B cell (primary cell): Measurements from ENCODE around the gene SEL1L. TPM values are rescaled to one million over a fixed set of nuclear protein-coding genes. Genes with fewer than 3 reads are reported as not detected.

Experiments used
- ATAC-seq: fragments of 200-7000 bp; cut with Tn5 transposase; one replicate; pipeline ENCODE4 v1.10.0; 2021; ENCODE audit warnings: low read depth, mild to moderate bottlenecking, moderate number of reproducible peaks, moderate library complexity
- CTCF ChIA-PET: fragments of 350-600 bp; sonication (Branson Sonifier 250); formaldehyde crosslinking; loops from one replicate; lab custom pipeline; 2021; ENCODE audit warnings: antibody characterized with exemption, inconsistent platforms; lab: Charles Lee
- POLR2A ChIA-PET: fragments of 350-600 bp; sonication (Branson Sonifier 250); formaldehyde crosslinking; loops from one replicate; lab custom pipeline; 2021; ENCODE audit warnings: antibody characterized with exemption; lab: Charles Lee
- DNase-seq: peaks from one replicate; pipeline ENCODE4 v3.0.0; 2013
- H2AFZ ChIP-seq: 2 replicates; pipeline ENCODE4 v1.6.1; 2012; ENCODE audit warnings: mild to moderate bottlenecking, low read depth, low read length; ENCODE audit not compliant: insufficient read depth, poor library complexity, severe bottlenecking
- H3K27ac ChIP-seq, 2 donors: 1 replicate in 1 of 2; 2 replicates in 1 of 2; pipeline ENCODE4 v1.5.1; 2012 to 2013; ENCODE audit warnings: low read length in 2 of 2, mild to moderate bottlenecking in 2 of 2, moderate library complexity in 1 of 2
- H3K27me3 ChIP-seq, 4 experiments: fragments of 200-600 bp in 1 of 4; sonication (generic) in 1 of 4; replicated peaks in 1 of 4; 1 replicate in 2 of 4; 2 replicates in 2 of 4; pipeline versions ENCODE4 v1.6.1 to v1.7.0; 2013 to 2016; ENCODE audit warnings: low read length in 3 of 4, mild to moderate bottlenecking in 2 of 4, mixed read lengths in 1 of 4, moderate library complexity in 1 of 4; ENCODE audit not compliant: insufficient read depth in 4 of 4, control insufficient read depth in 3 of 4; ENCODE audit errors: control extremely low read depth in 1 of 4
- H3K36me3 ChIP-seq, 2 experiments: replicated peaks in 1 of 2; 1 replicate in 1 of 2; 2 replicates in 1 of 2; pipeline versions ENCODE4 v1.6.1 to v1.7.1; 2013; ENCODE audit warnings: low read length in 1 of 2; ENCODE audit not compliant: insufficient read depth in 2 of 2, control insufficient read depth in 1 of 2; ENCODE audit errors: control extremely low read depth in 1 of 2, extremely low read depth in 1 of 2
- H3K4me1 ChIP-seq, 2 donors: fragments of 200-600 bp in 1 of 2; sonication (generic) in 1 of 2; 1 replicate in 1 of 2; 2 replicates in 1 of 2; pipeline versions ENCODE4 v1.5.1 to v1.6.1; 2013 to 2017; ENCODE audit warnings: low read length in 2 of 2; ENCODE audit not compliant: control insufficient read depth in 2 of 2, insufficient read depth in 2 of 2
- H3K4me2 ChIP-seq: replicated peaks from 2 replicates; pipeline ENCODE3; 2012; ENCODE audit warnings: mild to moderate bottlenecking, low read depth, low read length; ENCODE audit not compliant: poor library complexity, severe bottlenecking
- H3K4me3 ChIP-seq, 5 experiments: fragments of 200-600 bp in 1 of 5; sonication (generic) in 1 of 5; 1 replicate in 3 of 5; 2 replicates in 2 of 5; pipeline versions ENCODE4 v1.5.1 to v1.7.0; 2011 to 2016; ENCODE audit warnings: low read length in 4 of 5, mild to moderate bottlenecking in 4 of 5, low read depth in 2 of 5, control low read depth in 1 of 5, moderate library complexity in 1 of 5; ENCODE audit not compliant: insufficient read depth in 1 of 5; ENCODE audit errors: control extremely low read depth in 1 of 5, extremely low read depth in 1 of 5
- H3K79me2 ChIP-seq: fragments of 200-600 bp; sonication (generic); one replicate; pipeline ENCODE4 v1.6.0; 2016; ENCODE audit warnings: low read length; ENCODE audit not compliant: control insufficient read depth, insufficient read depth
- H3K9ac ChIP-seq: fragments of 200-600 bp; sonication (generic); 2 replicates; pipeline ENCODE4 v1.6.1; 2017; ENCODE audit warnings: mild to moderate bottlenecking, low read length, moderate library complexity
- H3K9me3 ChIP-seq, 3 donors: one replicate each; pipeline versions ENCODE4 v1.6.1 to v1.7.1; 2013; ENCODE audit warnings: low read length in 2 of 3; ENCODE audit not compliant: control insufficient read depth in 2 of 3, insufficient read depth in 1 of 3; ENCODE audit errors: control extremely low read depth in 1 of 3
- H4K20me1 ChIP-seq: 2 replicates; pipeline ENCODE4 v1.6.0; 2012; ENCODE audit warnings: mild to moderate bottlenecking, low read length; ENCODE audit not compliant: insufficient read depth, control insufficient read depth, poor library complexity, severe bottlenecking
- H3K27ac Mint-ChIP-seq: one replicate; pipeline ENCODE4 v1.8.0; 2021; ENCODE audit warnings: mixed read lengths
- H3K27me3 Mint-ChIP-seq: one replicate; pipeline ENCODE4 v1.8.0; 2021; ENCODE audit warnings: mixed read lengths
- H3K4me1 Mint-ChIP-seq: one replicate; pipeline ENCODE4 v1.8.0; 2021; ENCODE audit warnings: mixed read lengths
- H3K4me3 Mint-ChIP-seq: one replicate; pipeline ENCODE4 v1.8.0; 2021; ENCODE audit warnings: mixed read lengths
- H3K9me3 Mint-ChIP-seq: one replicate; pipeline ENCODE4 v1.8.0; 2022; ENCODE audit warnings: mixed read lengths; ENCODE audit not compliant: insufficient read depth
- CTCF ChIP-seq: fragments of 200-600 bp; IDR thresholded peaks from one replicate; pipeline ENCODE4 v1.8.0; 2022; ENCODE audit warnings: antibody characterized with exemption, mild to moderate bottlenecking
- EZH2 ChIP-seq: IDR thresholded peaks from 2 replicates; pipeline ENCODE4 v1.6.1; 2012; ENCODE audit warnings: borderline replicate concordance, low read depth, mild to moderate bottlenecking, moderate library complexity, low read length; ENCODE audit not compliant: insufficient read depth, poor library complexity, severe bottlenecking
- WGBS: methylation state at CpG from one replicate; pipeline ENCODE4 v1.1.5; 2013; ENCODE audit warnings: missing lambda C conversion rate; ENCODE audit not compliant: insufficient coverage; 5-methylcytosine and 5-hydroxymethylcytosine counted together
- intact Hi-C: fragments of 100-400 bp; cut with micrococcal nuclease; formaldehyde crosslinking; loops from one replicate; pipeline ENCODE4 v1.10.0; 2022
- polyA plus RNA-seq: library from polyadenylated mRNA; depleted of rRNA; stranded (reverse); fragments of >200 nt; gene quantifications from 2 replicates; pipeline ENCODE4 v1.2.3, GENCODE V29; 2012
- total RNA-seq, 2 donors: library from RNA; stranded (reverse); fragments of 120-200 nt in 1 of 2; gene quantifications; 1 replicate in 1 of 2; 2 replicates in 1 of 2; pipeline versions ENCODE4 v1.2.3 to v1.2.4, GENCODE V29; 2013 to 2022

SEL1L gene
- total and polyA plus RNA-seq, 2 donors (not counting 1 experiment from before 2014, with no cell fraction given): 7.3 to 50.0 TPM

GRCh38 chr14:81533212-81533535, 479 bp downstream of the SEL1L start:
- H3K36me3 ChIP-seq: no peaks in the 10 kb centered on the region
- H3K4me2 ChIP-seq: peak overlapping the region; percentile 90
- H3K27ac ChIP-seq: peak overlapping the region in 1 of 2 donors; percentile 77
- POLR2A ChIA-PET: interaction anchor here (1.2 to 1.3 kb wide), 2 partner anchors 312 to 363 kb away, joined by 7 to 10 read pairs; partner anchors contain the start of gene GTF2A1
- Mint-ChIP-seq H3K27ac (peak overlapping the region; percentile 95), H3K4me1 (peaks cover 57% of the 10 kb centered on the region), H3K27me3 (no peaks in the 10 kb centered on the region), H3K4me3 (peak overlapping the region; percentile 98), H3K9me3 (no peaks in the 10 kb centered on the region)
- DNase-seq (no peak), ATAC-seq (no peak)
- 0% methylated on average over 1 of the region's 10 CpGs for WGBS
- peaks cover 0 to 2% (median 0%) of the 10 kb centered on the region in 3 donors for H3K9me3 ChIP-seq
- H2AFZ ChIP-seq: peak overlapping the region; percentile 87
- TF ChIP-seq EZH2: no peak
- no peaks in the 10 kb centered on the region for H3K27me3 ChIP-seq
- CTCF ChIA-PET: no interaction called here
- intact Hi-C loops: no loop called here
- peaks cover 50% of the 10 kb centered on the region for H3K79me2 ChIP-seq
- H3K4me1 ChIP-seq: peaks cover 32% of the 10 kb centered on the region in 2 donors
- peak overlapping the region; percentile 91 for H3K9ac ChIP-seq
- peaks cover 12% of the 10 kb centered on the region for H4K20me1 ChIP-seq
- peak overlapping the region; percentile 86 to 96 (median 92) for H3K4me3 ChIP-seq

DNA sequence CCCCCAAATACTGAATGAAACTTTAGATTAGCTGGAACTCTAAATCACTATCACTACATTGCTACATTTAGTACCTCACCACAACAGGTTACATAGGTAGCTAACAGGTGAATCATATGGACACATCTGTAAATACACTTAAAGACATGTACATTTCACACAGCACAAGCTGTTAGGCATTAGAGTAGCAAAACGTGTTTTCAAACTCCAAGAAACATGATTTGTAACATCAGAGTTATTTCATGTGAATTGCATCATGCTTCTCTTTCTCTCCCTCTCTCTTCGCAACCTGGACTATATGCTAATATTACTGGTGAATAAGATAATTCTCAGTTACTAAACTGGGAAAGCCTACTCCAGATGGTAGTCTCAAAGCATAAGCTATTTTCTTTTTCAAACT, 4.3 kb downstream of the SEL1L start:
- TF ChIP-seq EZH2 (no peak), CTCF (no peak)
- H4K20me1 ChIP-seq: peaks cover 15% of the 10 kb centered on the region
- POLR2A ChIA-PET: no interaction called here
- no peaks in the 10 kb centered on the region for H3K9me3 Mint-ChIP-seq
- no peak for ATAC-seq
- H3K36me3 ChIP-seq: peaks cover 2 to 15% of the 10 kb centered on the region in 2 experiments
- peaks cover 69% of the 10 kb centered on the region for H3K79me2 ChIP-seq
- H2AFZ ChIP-seq: no peak overlapping the region
- H3K27me3 ChIP-seq: no peaks in the 10 kb centered on the region
- H3K9ac ChIP-seq: no peak overlapping the region
- no peak overlapping the region for H3K4me2 ChIP-seq
- no peaks in the 10 kb centered on the region for H3K27me3 Mint-ChIP-seq
- DNase-seq: no peak
- no peak overlapping the region for H3K4me3 ChIP-seq
- CTCF ChIA-PET: no interaction called here
- no CpG with 5 or more reads among the region's 2 CpGs for WGBS
- peaks cover 15 to 17% of the 10 kb centered on the region in 2 donors for H3K4me1 ChIP-seq
- no peaks in the 10 kb centered on the region for H3K9me3 ChIP-seq
- H3K27ac ChIP-seq: no peak overlapping the region
- intact Hi-C loops: no loop called here
- H3K4me3 Mint-ChIP-seq: no peak overlapping the region
- H3K4me1 Mint-ChIP-seq: peaks cover 47% of the 10 kb centered on the region
- H3K27ac Mint-ChIP-seq: no peak overlapping the region
